ENCODE results near the gene GLDN.
"Not testable (repeated sequence)": the region's sequence is repeated elsewhere in the genome, so short reads cannot be mapped to it uniquely, and the experiment has no call there.

The GLDN gene

DNA sequence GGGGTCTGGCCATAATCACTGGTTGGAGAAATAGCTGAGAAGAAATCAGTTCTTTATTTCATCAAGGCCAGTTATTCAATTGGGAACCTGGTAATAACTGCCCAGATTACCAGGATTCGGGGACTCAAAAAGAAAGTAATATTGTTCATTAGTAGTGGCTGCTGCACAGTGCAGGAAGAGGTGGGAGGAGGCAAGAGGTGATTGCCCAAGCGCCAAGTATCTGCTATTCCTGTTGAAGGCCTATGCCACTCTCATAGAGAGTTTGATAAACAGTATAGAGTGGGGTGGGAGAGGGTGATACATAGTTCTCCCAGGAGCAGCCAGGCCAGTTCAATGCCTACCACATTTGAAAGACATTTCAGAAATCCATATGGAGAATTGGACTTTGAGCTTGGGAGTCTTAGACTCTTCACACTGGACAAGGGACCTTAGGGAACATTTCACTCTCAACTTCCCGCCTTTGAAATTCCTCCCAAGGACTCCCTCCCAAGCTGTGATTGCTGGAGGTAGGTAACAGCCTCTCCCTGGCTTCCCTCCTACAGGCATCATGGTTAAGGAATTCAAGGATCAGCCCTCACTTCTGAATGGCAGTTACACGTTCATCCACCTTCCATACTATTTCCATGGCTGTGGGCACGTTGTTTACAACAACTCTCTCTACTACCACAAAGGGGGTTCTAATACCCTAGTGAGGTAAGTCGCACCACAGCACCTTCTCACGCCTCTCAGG, 59.8 kb downstream of the GLDN start:
- Histone ChIP-seq H3K27me3 (ENCODE audit: control insufficient read depth, insufficient read depth, low read length) (peaks cover 38% of the 10 kb centered on the region), H3K9me3 (replicated peaks; ENCODE audit: low read length) (no peaks in the 10 kb centered on the region)

DNA sequence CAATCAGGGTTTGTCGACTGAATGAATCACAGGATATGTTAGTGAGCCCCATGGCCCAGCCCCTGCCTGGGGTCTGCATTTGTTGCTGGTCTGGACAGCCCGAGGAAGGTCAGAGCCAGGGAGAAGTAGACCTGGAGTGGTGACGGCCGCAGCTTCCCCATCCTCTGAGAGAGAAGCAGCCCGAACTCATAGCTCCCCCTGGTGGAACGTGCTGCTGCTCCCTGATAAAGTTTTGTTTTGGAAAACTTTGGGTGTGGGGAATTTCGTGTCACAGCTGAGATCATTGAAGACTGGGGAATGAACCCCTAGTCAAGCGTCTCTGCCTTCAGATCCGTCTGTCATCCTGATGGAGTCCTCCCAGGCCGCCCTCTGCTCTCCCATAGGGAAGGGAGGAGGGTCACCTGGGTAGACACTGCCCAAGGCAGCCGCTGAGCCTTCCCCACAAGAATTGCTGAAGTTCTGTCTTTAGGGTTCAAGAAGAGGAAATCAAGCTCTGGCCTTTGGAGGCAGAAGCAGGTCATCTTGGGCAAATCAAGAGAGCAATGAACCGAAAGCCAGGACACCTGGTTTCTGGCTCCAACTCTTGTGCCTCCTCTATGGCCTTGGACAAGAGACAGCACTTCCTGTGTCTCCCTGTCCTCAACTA, 60.5 kb downstream of the GLDN start:
- H3K9ac ChIP-seq (ENCODE audit: low read depth, low read length) = no peak overlapping the region
- no peaks in the 10 kb centered on the region for H3K4me1 ChIP-seq (ENCODE audit: control insufficient read depth, insufficient read depth, low read length)
- H3K4me2 ChIP-seq (ENCODE audit: low read length) = no peak overlapping the region
- H3K36me3 ChIP-seq (ENCODE audit: insufficient read depth, low read length) = no peaks in the 10 kb centered on the region
- no peaks in the 10 kb centered on the region for H3K9me3 ChIP-seq (replicated peaks; ENCODE audit: low read length)
- peaks cover 39% of the 10 kb centered on the region for H3K27me3 ChIP-seq (ENCODE audit: control insufficient read depth, insufficient read depth, low read length)
- H3K4me3 ChIP-seq (ENCODE audit: low read length) = no peak overlapping the region

More for the DNA sequence above, 59.8 kb downstream of the GLDN start:
- Histone ChIP-seq H3K36me3 (ENCODE audit: insufficient read depth, low read length) (no peaks in the 10 kb centered on the region), H3K9ac (ENCODE audit: low read depth, low read length) (no peak overlapping the region), H3K4me2 (ENCODE audit: low read length) (no peak overlapping the region), H3K4me1 (ENCODE audit: control insufficient read depth, insufficient read depth, low read length) (no peaks in the 10 kb centered on the region), H3K4me3 (ENCODE audit: low read length) (no peak overlapping the region)

DNA sequence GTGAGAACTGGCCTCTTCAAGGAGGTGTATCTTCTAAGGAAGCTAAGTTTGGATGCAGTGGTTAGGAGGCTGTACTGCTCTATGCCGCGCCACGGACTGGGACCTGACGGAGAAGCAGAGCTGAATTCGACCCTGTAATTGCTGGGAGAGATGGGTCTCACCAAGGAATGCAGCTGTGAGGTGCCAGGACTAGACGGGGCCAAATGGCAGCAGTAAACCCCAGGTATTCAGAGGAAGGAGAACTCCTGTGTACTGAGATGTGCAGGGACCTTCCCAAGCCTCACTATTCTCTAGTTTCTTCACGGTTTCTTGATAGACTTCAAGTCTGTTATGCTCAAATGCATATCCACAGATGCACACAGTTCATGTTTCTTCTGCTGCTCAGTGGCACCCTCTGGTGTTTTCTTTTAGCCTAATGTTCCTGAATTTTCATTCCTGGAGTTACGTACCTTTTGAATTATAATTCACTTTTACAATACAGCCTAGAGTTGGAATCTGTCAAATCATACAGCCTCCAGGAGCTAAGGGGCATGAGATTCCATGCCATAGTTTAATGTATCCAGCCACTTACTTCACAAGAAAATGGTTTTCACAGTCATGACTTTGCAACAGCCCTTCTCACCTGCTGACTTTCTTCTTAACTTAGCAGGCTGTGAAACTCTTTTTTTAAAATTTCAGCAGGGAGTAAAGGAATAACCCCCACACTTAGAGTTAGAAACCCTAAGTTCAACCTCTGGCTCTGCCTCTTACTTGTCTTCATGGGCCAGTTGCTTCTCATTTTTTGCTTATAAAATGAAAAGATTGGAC, 61.8 kb downstream of the GLDN start:
- H3K9ac ChIP-seq (ENCODE audit: low read depth, low read length) = no peak overlapping the region
- no peaks in the 10 kb centered on the region for H3K36me3 ChIP-seq (ENCODE audit: insufficient read depth, low read length)
- no peaks in the 10 kb centered on the region for H3K9me3 ChIP-seq (replicated peaks; ENCODE audit: low read length)
- no peaks in the 10 kb centered on the region for H3K4me1 ChIP-seq (ENCODE audit: control insufficient read depth, insufficient read depth, low read length)
- peaks cover 30% of the 10 kb centered on the region for H3K27me3 ChIP-seq (ENCODE audit: control insufficient read depth, insufficient read depth, low read length)
- no peak overlapping the region for H3K4me2 ChIP-seq (ENCODE audit: low read length)
- H3K4me3 ChIP-seq (ENCODE audit: low read length) = no peak overlapping the region

DNA sequence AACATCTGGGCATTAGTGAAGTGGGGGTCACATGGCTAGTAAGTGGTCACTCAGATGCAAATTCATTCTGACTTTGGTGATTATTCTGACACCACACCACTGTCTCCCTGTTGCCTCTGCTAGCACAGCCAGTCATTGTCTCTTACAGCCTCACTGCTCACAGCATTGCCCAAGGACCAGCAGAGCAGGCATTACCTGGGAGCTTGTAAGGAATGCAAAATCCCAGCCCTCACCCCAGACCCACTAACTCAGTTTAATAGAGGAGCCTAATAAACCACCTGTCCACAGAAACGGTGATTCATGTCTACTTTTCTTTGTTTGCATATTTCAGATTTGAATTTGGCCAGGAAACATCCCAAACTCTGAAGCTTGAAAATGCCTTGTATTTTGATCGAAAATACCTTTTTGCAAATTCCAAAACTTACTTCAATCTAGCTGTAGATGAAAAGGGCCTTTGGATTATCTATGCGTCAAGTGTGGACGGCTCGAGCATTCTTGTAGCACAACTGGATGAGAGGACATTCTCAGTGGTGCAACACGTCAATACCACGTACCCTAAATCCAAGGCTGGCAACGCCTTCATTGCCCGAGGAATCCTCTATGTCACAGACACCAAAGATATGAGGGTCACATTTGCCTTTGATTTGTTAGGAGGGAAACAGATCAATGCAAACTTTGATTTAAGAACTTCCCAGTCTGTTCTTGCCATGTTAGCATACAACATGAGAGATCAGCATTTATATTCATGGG, 62.7 kb downstream of the GLDN start:
- Histone ChIP-seq H3K36me3 (ENCODE audit: insufficient read depth, low read length) (no peaks in the 10 kb centered on the region), H3K4me1 (ENCODE audit: control insufficient read depth, insufficient read depth, low read length) (no peaks in the 10 kb centered on the region), H3K27me3 (ENCODE audit: control insufficient read depth, insufficient read depth, low read length) (peaks cover 22% of the 10 kb centered on the region), H3K4me2 (ENCODE audit: low read length) (no peak overlapping the region), H3K9me3 (replicated peaks; ENCODE audit: low read length) (no peaks in the 10 kb centered on the region), H3K9ac (ENCODE audit: low read depth, low read length) (no peak overlapping the region), H3K4me3 (ENCODE audit: low read length) (no peak overlapping the region)

DNA sequence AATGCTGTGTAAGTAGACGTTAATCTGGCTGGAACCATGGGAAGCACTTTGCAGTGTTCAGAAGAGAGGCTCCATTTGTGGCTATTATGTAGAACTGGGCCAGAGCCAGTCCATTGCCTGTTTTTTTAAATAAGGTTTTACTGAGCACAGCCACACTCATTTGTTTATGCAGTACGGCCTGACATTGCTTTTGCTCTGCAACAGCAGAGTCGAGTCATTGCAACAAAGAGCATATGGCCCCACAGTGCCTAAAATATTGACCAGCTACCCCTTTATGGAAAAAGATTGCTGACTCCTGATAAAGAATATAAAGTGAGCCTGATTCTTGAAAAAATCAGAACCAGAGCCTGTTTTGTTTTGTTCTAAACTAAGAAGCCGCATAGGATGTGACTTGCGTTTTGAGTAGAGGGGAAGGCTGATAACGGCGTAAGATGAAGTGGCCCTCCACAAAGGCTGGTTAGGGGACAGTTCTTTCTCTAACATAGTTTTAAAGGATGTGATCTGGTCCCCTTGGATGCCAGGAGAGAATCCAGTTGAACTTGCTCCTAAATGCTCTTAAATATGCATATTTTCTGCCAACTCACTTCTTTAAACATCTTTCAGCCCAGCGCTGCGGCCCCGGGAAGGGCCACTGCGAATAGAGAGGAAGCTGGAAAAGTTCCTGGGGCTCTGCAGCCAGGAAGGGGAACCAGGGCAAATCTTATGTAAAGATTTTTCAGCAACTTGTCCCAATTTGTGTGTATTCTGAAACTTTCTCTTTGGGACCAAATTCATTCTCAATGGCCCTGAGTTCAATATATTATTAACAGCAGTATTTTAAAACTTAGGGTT, 64.5 kb downstream of the GLDN start:
- H3K9me3 ChIP-seq (replicated peaks; ENCODE audit: low read length) = no peaks in the 10 kb centered on the region
- no peak overlapping the region for H3K9ac ChIP-seq (ENCODE audit: low read depth, low read length)
- no peaks in the 10 kb centered on the region for H3K36me3 ChIP-seq (ENCODE audit: insufficient read depth, low read length)
- H3K27me3 ChIP-seq (ENCODE audit: control insufficient read depth, insufficient read depth, low read length) = peaks cover 29% of the 10 kb centered on the region
- no peaks in the 10 kb centered on the region for H3K4me1 ChIP-seq (ENCODE audit: control insufficient read depth, insufficient read depth, low read length)
- H3K4me3 ChIP-seq (ENCODE audit: low read length) = no peak overlapping the region
- no peak overlapping the region for H3K4me2 ChIP-seq (ENCODE audit: low read length)

DNA sequence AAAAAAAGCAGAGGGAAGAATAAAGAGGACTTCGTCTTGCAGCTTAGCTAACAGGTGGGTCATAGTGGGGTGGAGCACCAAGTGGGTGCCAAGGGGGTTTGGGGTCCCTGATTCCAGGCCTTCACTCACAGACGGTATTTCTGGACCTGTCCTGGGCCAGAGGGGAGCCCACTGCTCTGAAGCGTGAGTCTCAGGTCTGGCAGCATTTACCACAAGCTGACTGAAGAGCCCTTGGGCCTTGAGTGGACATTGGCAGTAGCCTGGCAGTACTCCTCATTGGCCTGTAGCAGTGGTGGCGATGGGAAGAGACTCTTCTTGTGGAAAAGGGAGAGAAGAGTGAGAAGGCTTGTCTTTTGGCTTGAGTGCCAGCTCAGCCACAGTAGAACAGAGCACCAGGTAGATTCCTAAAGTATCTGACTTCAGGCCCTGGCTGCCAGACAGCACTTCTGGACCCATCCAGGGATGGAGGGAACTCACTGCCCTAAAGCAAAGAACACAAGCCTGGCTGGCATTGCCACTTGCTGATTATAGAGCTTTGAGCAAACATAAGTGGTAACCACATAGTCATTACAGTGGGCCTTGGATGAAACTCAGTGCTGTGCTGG, 72.9 kb downstream of the GLDN start:
- Histone ChIP-seq H3K27me3 (ENCODE audit: control insufficient read depth, insufficient read depth, low read length) (peaks cover 26% of the 10 kb centered on the region), H3K36me3 (ENCODE audit: insufficient read depth, low read length) (no peaks in the 10 kb centered on the region), H3K4me2 (ENCODE audit: low read length) (no peak overlapping the region), H3K9ac (ENCODE audit: low read depth, low read length) (no peak overlapping the region), H3K4me1 (ENCODE audit: control insufficient read depth, insufficient read depth, low read length) (no peaks in the 10 kb centered on the region), H3K4me3 (ENCODE audit: low read length) (no peak overlapping the region), H3K9me3 (replicated peaks; ENCODE audit: low read length) (no peaks in the 10 kb centered on the region)

DNA sequence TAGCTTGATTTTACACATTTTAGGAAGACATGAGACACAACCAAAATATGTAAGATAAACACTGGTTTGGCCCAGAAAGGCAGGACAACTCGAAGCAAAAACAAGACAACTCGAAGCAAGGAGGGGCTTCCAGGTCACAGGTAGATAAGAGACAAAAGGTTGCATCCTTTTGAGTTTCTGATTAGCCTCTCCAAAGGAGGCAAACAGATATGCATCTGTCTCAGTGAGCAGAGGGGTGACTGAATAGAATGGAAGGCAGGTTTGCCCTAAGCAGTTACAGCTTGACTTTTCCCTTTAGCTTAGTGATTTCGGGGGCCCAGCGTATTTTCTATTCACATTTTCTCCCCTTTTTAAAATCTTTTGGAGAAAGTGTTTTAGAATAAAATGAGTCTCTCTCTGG, 74.7 kb downstream of the GLDN start:
- no peak overlapping the region for H3K9ac ChIP-seq (ENCODE audit: low read depth, low read length)
- peaks cover 12% of the 10 kb centered on the region for H3K27me3 ChIP-seq (ENCODE audit: control insufficient read depth, insufficient read depth, low read length)
- no peaks in the 10 kb centered on the region for H3K36me3 ChIP-seq (ENCODE audit: insufficient read depth, low read length)
- H3K4me2 ChIP-seq (ENCODE audit: low read length) = no peak overlapping the region
- no peaks in the 10 kb centered on the region for H3K9me3 ChIP-seq (replicated peaks; ENCODE audit: low read length)
- no peak overlapping the region for H3K4me3 ChIP-seq (ENCODE audit: low read length)
- H3K4me1 ChIP-seq (ENCODE audit: control insufficient read depth, insufficient read depth, low read length) = no peaks in the 10 kb centered on the region

DNA sequence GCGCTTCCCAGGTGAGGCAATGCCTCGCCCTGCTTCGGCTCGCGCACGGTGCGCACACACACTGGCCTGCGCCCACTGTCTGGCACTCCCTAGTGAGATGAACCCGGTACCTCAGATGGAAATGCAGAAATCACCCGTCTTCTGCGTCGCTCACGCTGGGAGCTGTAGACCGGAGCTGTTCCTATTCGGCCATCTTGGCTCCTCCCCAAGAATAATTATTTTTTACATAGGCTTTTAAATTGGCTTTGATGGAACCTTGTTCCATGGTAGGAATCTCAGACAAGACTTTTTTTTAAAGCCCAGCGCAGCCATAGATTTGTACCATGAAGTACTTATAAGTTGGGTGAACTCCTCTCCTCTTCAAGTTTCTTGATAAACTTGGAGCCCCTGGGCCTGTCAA, 81.6 kb downstream of the GLDN start:
- not testable (repeated sequence) for H3K27me3 ChIP-seq (ENCODE audit: control insufficient read depth, insufficient read depth, low read length); H3K4me1 ChIP-seq (ENCODE audit: control insufficient read depth, insufficient read depth, low read length); H3K36me3 ChIP-seq (ENCODE audit: insufficient read depth, low read length); H3K4me3 ChIP-seq (ENCODE audit: low read length); H3K4me2 ChIP-seq (ENCODE audit: low read length); H3K9ac ChIP-seq (ENCODE audit: low read depth, low read length); H3K9me3 ChIP-seq (replicated peaks; ENCODE audit: low read length)

DNA sequence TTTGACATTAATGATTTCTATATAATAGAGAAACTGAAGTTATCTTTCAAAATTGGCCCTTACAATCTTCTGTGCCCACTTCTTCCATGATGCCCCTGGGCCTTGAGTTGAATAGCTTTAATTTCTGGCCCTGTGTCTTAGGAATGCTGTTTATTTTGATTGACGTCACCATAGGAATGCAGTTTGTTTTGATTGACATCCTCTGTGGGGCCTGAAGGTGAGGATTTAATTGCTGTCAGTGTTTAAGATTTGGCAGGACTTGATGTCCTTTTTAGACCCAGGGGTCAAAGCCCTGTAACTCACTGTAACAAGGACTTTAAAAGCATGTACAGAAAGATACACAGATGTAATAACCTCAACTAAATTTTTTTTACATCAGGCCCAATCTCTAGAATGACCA, 83.3 kb downstream of the GLDN start:
- H3K9ac ChIP-seq (ENCODE audit: low read depth, low read length) = no peak overlapping the region
- H3K4me2 ChIP-seq (ENCODE audit: low read length) = no peak overlapping the region
- no peaks in the 10 kb centered on the region for H3K9me3 ChIP-seq (replicated peaks; ENCODE audit: low read length)
- no peak overlapping the region for H3K4me3 ChIP-seq (ENCODE audit: low read length)
- no peaks in the 10 kb centered on the region for H3K27me3 ChIP-seq (ENCODE audit: control insufficient read depth, insufficient read depth, low read length)
- H3K36me3 ChIP-seq (ENCODE audit: insufficient read depth, low read length) = no peaks in the 10 kb centered on the region
- H3K4me1 ChIP-seq (ENCODE audit: control insufficient read depth, insufficient read depth, low read length) = no peaks in the 10 kb centered on the region

DNA sequence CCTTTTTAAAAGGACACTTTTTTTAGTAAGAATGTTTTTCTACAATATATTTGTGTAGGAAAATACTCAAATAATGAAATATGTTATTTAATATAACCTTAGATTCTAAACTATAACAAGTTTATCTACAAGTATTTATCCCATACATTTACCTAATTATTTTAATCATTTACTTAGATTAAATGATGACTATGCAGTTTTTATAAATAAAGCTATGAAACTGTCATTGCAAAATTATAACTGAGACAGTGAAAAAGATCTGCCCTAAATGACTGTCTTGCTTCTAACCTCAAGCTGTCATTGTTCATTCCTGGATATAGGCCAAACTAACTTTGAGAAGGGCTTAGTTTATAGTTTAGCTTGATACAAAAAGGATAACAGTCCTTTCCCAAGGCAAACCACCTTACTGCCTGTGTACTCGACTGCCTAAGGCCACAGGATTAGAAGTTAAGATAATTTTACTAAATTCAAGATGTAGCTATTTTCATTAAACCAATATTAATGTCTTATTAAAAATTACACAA, 84.1 kb downstream of the GLDN start:
- no peak overlapping the region for H3K4me2 ChIP-seq (ENCODE audit: low read length)
- H3K36me3 ChIP-seq (ENCODE audit: insufficient read depth, low read length) = no peaks in the 10 kb centered on the region

More for the DNA sequence above, 84.1 kb downstream of the GLDN start:
- Histone ChIP-seq H3K4me3 (ENCODE audit: low read length) (no peak overlapping the region), H3K4me1 (ENCODE audit: control insufficient read depth, insufficient read depth, low read length) (no peaks in the 10 kb centered on the region), H3K9ac (ENCODE audit: low read depth, low read length) (no peak overlapping the region), H3K27me3 (ENCODE audit: control insufficient read depth, insufficient read depth, low read length) (no peaks in the 10 kb centered on the region), H3K9me3 (replicated peaks; ENCODE audit: low read length) (no peaks in the 10 kb centered on the region)

Measured in skeletal muscle satellite cell (primary cell).